ENCODE results near the gene CSF1R. TPM values are rescaled to one million over a fixed set of nuclear protein-coding genes. Genes with fewer than 3 reads are reported as not detected.
A peak's percentile ranks its signal among the peaks of the same experiment; 100 is the strongest.

CSF1R gene
- polyA plus RNA-seq, 2 of the 4 experiments (the other 2 are of a cell fraction), result 0.06 TPM; not detected in 1

DNA sequence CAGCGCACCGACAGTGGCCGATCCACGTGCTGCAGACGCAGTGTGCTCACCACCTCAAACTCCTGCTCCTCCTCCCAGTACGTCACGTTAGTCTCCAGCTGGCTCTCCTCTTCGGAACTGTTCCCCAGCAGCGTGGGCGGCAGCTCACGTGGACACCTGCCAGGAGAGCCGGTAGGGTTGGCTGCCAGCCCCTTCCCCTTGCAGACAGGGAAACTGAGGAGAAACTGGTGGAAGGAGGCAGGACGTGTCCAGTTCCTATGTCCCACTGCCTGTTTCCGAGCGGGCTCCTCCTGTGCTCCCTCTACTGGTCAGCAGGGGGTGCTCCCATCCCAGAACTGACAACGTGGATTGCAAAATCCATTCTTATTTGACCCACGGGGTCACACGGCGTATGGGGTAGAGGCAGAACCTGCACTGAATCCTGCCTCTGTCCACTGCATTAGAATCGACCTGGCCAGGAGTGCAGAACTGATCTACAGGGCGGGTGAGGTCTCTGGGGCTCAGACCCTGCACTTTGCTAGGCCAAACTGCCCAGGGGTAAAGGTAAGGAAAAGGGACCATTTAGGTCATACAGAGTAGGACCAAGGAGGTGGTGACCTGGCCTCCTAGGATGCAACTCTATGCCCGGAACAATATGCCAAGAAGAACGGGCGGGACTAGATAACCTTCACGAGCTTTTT is 43.6 kb upstream of the CSF1R start:
- POLR2A ChIA-PET, result no interaction called here
- DNase-seq (ENCODE audit: low read depth in 1 of 2, low spot score in 1 of 2), result peak; percentile 71 to 94
- FAIRE-seq, result no peak
- TF ChIP-seq TP53 (CRISPR knock-in tag; IDR thresholded peaks at IDR 0.05) (no peak), EHMT2 (IDR thresholded peaks at IDR 0.05; ENCODE audit: low read depth) (no peak), JUNB (IDR thresholded peaks at IDR 0.05) (no peak), CEBPB (IDR thresholded peaks at IDR 0.05) (peak; percentile 91 to 99), ZFP36 (IDR thresholded peaks at IDR 0.05; ENCODE audit: borderline replicate concordance, partially characterized antibody) (no peak), NFE2L2 (conservative IDR thresholded peaks at IDR 0.05; ENCODE audit: low read length) (no peak), EP300 (IDR thresholded peaks at IDR 0.05) (no peak), USF2 (IDR thresholded peaks at IDR 0.05) (no peak), CTCF (IDR thresholded peaks at IDR 0.05) (peak; percentile 96), ZC3H11A (IDR thresholded peaks at IDR 0.05) (no peak), SREBF2 (IDR thresholded peaks at IDR 0.05) (no peak), MAX (IDR thresholded peaks at IDR 0.05) (peak; percentile 78), POLR2AphosphoS2 (conservative IDR thresholded peaks at IDR 0.05; ENCODE audit: low read length) (no peak), RAD21 (conservative IDR thresholded peaks at IDR 0.05 in 1 of 2, IDR thresholded peaks at IDR 0.05 in 1 of 2) (peak; percentile 97), BCL3 (IDR thresholded peaks at IDR 0.05) (no peak), REST (IDR thresholded peaks at IDR 0.05) (no peak), RCOR1 (IDR thresholded peaks at IDR 0.05; ENCODE audit: low read depth, low read length) (no peak), CHD4 (IDR thresholded peaks at IDR 0.05; ENCODE audit: borderline replicate concordance) (no peak), SMC3 (IDR thresholded peaks at IDR 0.05) (peak; percentile 95)
- TF ChIP-seq, protein P1, sequence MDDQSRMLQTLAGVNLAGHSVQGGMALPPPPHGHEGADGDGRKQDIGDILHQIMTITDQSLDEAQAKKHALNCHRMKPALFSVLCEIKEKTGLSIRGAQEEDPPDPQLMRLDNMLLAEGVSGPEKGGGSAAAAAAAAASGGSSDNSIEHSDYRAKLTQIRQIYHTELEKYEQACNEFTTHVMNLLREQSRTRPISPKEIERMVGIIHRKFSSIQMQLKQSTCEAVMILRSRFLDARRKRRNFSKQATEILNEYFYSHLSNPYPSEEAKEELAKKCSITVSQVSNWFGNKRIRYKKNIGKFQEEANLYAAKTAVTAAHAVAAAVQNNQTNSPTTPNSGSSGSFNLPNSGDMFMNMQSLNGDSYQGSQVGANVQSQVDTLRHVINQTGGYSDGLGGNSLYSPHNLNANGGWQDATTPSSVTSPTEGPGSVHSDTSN (IDR thresholded peaks at IDR 0.05), result no peak
- ATAC-seq, result peak; percentile 76 to 93
- no peaks in the 10 kb centered on the region for H3K9me3 ChIP-seq
- peaks cover 4% of the 10 kb centered on the region; the same call in 2 of the 3 replicates for H3K4me1 ChIP-seq
- H3K4me3 ChIP-seq, result no peak overlapping the region
- WGBS (ENCODE audit: missing lambda C conversion rate), result 21% methylated on average over 22 of the region's 25 CpGs
- H3K4me2 ChIP-seq, result peak overlapping the region; percentile 67
- peak overlapping the region; percentile 39 to 76; a peak in 5 of 6 replicates for H3K27ac ChIP-seq
- CTCF ChIA-PET, result interaction anchor here (0.6 to 11.7 kb wide), 42 partner anchors 9 to 310 kb away, joined by 3 to 98 read pairs (median 4); partner anchors contain the start of gene CDX1

All from A549 (cell line).